ENCODE data around the gene BEAN1.
A peak's percentile ranks its signal among the peaks of the same experiment; 100 is the strongest.

Gene BEAN1

DNA sequence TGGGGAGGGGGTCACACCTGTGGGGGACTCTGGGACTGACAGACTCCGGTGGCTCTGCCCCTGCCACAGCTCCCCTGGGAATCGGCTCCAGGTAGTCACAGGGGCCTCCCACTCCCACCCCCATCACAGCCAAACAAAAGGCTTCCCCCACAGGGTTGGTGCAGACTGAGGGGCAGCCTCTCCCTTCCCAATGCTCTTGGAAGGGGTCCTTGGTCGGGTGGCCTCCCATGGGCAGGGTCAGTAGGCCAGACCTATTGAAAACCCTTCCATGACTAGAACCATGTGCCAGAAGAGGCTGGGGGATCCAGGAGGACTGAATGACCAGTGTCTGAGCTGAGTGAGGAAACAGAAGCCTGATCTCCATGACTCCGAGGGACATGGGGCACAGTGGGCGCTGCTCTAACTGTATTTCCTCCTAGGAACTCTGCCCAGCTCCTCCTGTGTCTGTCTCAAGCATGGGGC lies 94.2 kb downstream of the BEAN1 start:
- no peak overlapping the region for H3K4me3 ChIP-seq (ENCODE audit: low read depth, low read length)
- TF ChIP-seq, protein P1, sequence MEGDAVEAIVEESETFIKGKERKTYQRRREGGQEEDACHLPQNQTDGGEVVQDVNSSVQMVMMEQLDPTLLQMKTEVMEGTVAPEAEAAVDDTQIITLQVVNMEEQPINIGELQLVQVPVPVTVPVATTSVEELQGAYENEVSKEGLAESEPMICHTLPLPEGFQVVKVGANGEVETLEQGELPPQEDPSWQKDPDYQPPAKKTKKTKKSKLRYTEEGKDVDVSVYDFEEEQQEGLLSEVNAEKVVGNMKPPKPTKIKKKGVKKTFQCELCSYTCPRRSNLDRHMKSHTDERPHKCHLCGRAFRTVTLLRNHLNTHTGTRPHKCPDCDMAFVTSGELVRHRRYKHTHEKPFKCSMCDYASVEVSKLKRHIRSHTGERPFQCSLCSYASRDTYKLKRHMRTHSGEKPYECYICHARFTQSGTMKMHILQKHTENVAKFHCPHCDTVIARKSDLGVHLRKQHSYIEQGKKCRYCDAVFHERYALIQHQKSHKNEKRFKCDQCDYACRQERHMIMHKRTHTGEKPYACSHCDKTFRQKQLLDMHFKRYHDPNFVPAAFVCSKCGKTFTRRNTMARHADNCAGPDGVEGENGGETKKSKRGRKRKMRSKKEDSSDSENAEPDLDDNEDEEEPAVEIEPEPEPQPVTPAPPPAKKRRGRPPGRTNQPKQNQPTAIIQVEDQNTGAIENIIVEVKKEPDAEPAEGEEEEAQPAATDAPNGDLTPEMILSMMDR (IDR thresholded peaks at IDR 0.05; ENCODE audit: borderline replicate concordance, insufficient read depth, low read depth, low read length): no peak

DNA sequence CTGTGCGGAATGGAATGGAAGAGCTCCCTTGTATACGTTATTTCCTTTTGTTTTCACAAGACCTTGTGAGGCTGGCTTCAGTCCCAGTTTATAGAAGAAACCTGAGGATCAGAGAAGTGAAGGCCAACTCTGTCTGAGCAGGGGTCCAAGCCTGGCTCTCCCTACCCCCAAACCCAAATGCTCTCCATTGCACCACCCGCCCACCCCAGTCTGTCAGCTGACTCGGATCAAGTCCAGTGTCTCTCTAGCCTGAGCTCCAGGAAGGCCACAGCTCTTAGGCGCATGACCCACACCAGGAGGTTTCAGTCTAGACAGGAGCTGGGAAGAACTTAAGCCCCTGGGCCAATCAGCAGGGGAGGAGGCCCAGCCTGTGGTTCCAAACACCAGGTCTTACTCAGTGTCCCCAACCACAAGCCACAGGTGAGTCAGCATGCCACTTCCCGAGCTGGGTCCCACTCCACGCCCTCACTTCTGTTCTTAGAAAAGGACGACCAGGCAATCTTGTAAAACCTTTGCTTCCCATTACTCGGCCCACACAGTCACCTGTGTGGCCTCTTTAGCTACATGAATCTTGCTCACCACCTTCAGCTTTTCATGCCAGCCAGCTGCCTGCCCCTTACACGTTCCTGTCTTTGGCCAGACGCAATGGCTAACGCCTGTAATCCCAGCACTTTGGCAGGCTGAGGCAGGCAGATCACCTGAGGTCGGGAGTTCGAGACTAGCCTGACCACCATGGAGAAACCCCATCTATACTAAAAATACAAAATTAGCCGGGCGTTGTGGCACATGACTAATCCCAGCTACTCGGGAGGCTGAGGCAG lies 95.1 kb downstream of the BEAN1 start:
- TF ChIP-seq, protein P1 (IDR thresholded peaks at IDR 0.05; ENCODE audit: borderline replicate concordance, insufficient read depth, low read depth, low read length): no peak
- no peak overlapping the region for H3K4me3 ChIP-seq (ENCODE audit: low read depth, low read length)

DNA sequence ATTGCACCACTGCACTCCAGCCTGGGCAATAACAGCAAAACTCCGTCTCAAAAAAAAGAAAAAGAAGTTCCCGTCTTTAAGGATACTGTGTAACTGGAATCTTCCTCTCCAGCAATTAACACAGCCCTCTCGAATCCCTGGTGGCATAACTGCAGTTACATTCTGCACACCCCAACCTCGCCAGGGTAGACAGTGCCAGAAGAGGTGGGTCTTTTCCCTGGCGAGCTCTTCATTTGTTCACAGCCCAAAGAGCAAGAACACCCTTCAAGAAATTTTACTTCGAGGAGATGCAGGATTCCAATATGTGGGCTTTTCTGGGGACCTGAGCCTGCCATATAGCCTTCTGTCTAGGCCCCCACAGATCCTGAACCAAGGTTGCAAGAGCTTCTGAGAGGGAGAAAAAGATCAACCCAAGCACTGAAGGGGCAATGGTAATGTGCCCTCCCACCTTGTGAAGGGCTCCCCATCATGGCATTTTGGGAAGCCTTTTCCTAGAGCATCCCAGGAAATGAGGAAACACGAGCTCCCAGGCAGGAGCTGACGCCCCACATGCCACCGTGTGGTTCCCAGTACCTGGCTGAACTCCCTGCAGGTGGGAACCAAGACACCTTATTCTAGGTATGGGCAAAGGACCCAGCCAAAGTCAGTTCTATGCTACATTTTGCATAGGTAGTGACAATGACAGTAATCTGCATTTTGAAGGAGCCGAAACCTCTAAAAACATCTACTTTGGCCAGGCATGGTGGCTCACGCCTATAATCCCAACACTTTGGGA lies 95.9 kb downstream of the BEAN1 start:
- no peak overlapping the region for H3K4me3 ChIP-seq (ENCODE audit: low read depth, low read length)
- TF ChIP-seq, protein P1 (IDR thresholded peaks at IDR 0.05; ENCODE audit: borderline replicate concordance, insufficient read depth, low read depth, low read length): no peak

DNA sequence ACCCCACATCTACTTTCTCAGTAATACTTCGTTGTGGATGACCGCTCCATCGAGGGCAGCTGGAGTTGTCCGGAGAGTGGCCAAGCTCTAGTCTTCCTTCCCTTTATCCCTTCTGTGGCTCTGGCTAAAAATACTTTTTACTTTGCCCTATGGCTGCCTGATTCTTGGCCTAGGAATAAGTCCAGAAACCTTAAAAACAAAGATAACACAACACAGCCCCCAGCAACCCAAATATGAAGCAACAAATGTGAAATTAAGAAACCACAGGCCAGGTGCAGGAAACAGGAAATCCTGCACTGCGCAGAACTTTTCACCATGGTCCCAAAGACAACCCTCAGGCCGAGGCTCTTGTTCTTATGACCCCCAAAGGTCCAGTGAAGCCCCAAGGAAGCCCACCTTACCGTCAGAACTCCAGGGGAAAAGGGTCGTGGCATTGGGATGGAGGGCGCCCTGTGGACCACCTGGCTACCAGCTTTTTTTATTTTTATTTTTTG lies 96.8 kb downstream of the BEAN1 start:
- TF ChIP-seq, protein P1 (IDR thresholded peaks at IDR 0.05; ENCODE audit: borderline replicate concordance, insufficient read depth, low read depth, low read length): no peak
- no peak overlapping the region for H3K4me3 ChIP-seq (ENCODE audit: low read depth, low read length)

DNA sequence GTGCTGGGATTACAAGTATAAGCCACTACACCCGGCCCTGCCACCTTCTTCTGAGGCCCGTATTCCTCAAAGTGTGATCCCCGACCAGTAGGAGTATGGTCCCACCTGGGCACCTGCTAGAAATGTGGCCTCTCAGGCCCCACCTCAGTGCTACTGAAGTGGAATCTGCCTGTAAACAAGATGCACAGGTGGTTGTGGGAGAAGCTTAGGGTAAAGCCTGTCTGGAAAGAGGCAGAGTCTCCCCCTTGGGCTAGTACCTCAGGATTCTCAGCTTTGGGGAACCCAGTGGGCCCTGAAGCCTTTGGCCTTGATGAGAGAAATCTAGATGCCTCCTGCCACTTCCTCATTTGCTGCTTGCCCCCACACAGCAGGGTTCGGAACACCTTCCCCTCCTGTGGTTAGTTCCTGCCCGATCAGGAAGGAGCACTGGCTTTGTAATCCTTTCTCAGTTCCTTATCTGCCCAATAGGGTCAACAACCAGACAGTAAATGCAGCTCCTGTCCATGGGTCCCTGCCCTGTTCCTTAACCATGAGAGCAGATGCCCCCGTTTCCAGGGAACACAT lies 97.6 kb downstream of the BEAN1 start:
- TF ChIP-seq, protein P1 (IDR thresholded peaks at IDR 0.05; ENCODE audit: borderline replicate concordance, insufficient read depth, low read depth, low read length): 0 out of 2 replicates have a peak, but pooled peaks have one; percentile 19
- peak overlapping the region; percentile 6 for H3K4me3 ChIP-seq (ENCODE audit: low read depth, low read length)

DNA sequence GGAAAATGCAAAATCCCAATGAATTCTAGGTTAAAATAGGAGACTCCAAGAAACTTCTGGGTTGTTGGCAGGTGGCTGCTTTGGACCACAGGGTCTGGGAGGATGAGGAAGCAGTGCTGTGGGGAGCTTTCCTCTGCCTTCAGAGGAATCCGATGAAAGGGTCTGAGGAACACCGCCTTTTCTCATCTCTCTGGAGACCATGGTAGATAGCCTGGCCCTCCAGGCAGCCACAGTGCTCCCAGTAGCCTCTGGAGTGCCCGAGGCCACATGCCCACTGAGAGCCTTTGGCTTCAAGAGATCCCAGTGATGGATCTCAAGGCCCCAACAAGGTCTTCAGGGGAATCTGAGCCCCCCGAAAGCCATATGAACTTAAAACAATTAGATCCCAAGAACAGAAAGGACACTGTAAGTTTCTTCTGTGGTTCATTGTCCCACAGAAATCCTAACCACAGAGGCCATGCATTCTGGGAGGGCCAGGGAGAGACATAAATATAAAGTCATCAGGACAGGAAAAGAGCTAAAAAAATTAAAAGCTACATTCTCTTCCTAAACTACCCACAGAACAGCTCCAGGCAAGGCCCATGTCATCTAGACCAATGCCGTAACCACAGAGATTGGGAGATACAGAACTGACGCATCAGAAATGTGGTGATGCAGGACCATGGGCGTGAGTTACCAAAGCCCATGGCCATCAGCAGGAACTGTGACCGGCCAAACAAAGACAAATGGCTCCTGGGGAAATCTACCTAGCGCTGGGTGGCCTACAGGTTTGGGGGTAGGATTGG lies 98.5 kb downstream of the BEAN1 start:
- H3K4me3 ChIP-seq (ENCODE audit: low read depth, low read length): no peak overlapping the region
- TF ChIP-seq, protein P1 (IDR thresholded peaks at IDR 0.05; ENCODE audit: borderline replicate concordance, insufficient read depth, low read depth, low read length): no peak
